Esophagus muscularis mucosa (tissue), 4 donors: Measurements from ENCODE around the gene MYO10. TPM values are rescaled to one million over a fixed set of nuclear protein-coding genes. Genes with fewer than 3 reads are reported as not detected.

ENCODE experiments used
- DNase-seq: peaks from one replicate; pipeline ENCODE4 v3.0.0-alpha.2; 2017; ENCODE audit errors: extremely low spot score
- H3K27ac ChIP-seq, 4 donors: fragments of 200-600 bp; sonication (generic); replicated peaks in 1 of 4; 1 replicate in 3 of 4; 2 replicates in 1 of 4; pipeline ENCODE4 v1.5.1; 2016 to 2019; ENCODE audit warnings: mild to moderate bottlenecking in 1 of 4
- H3K27me3 ChIP-seq, 4 donors: fragments of 200-600 bp; sonication (generic); one replicate each; pipeline versions ENCODE4 v1.5.1 to v1.6.0; 2016 to 2019
- H3K36me3 ChIP-seq, 4 donors: fragments of 200-600 bp; sonication (generic); one replicate each; pipeline ENCODE4 v1.5.1; 2016 to 2019
- H3K4me1 ChIP-seq, 4 donors: fragments of 200-600 bp; sonication (generic); one replicate each; pipeline ENCODE4 v1.5.1; 2016 to 2019
- H3K4me3 ChIP-seq, 4 donors: fragments of 200-600 bp; sonication (generic); 1 replicate in 2 of 4; 2 replicates in 2 of 4; pipeline ENCODE4 v1.5.1; 2016 to 2019; ENCODE audit warnings: mild to moderate bottlenecking in 4 of 4, moderate library complexity in 1 of 4
- H3K9me3 ChIP-seq, 4 donors: fragments of 200-600 bp; sonication (generic); 1 replicate in 3 of 4; 2 replicates in 1 of 4; pipeline ENCODE4 v1.5.1; 2016 to 2019
- CTCF ChIP-seq, 3 experiments: fragments of 200-600 bp in 2 of 3; fragments of 450-650 bp in 1 of 3; sonication (generic) in 2 of 3; IDR thresholded peaks; one replicate each; pipeline ENCODE4 v1.5.1; 2017 to 2019; ENCODE audit warnings: antibody characterized with exemption in 3 of 3, mild to moderate bottlenecking in 2 of 3, moderate library complexity in 1 of 3
- EP300 ChIP-seq: sonication (generic); formaldehyde crosslinking; IDR thresholded peaks from one replicate; pipeline ENCODE4 v1.6.1; 2017; ENCODE audit warnings: antibody characterized with exemption
- POLR2A ChIP-seq: fragments of 450-650 bp; IDR thresholded peaks from one replicate; pipeline ENCODE4 v1.6.1; 2017; ENCODE audit warnings: antibody characterized with exemption, moderate library complexity, mild to moderate bottlenecking, low read depth
- POLR2AphosphoS5 ChIP-seq, 2 donors: sonication (generic); formaldehyde crosslinking; IDR thresholded peaks; one replicate each; pipeline ENCODE4 v1.6.1; 2017; ENCODE audit warnings: antibody characterized with exemption in 2 of 2
- WGBS: methylation state at CpG from one replicate; pipeline ENCODE4 v1.1.5; 2018; 5-methylcytosine and 5-hydroxymethylcytosine counted together
- intact Hi-C: fragments of 100-400 bp; cut with DNase I; formaldehyde crosslinking; loops from one replicate; pipeline ENCODE4 v1.15.1; 2023
- total RNA-seq, 4 donors: library from RNA; depleted of rRNA; stranded (reverse); fragments of >200 nt; gene quantifications; one replicate each; pipeline versions ENCODE4 v1.1.0 to v1.2.1, GENCODE V29; 2016

The MYO10 gene
- total RNA-seq, 4 donors from 2014 or later, result 7.1 to 9.3 (median 7.8) TPM

- DNase-seq, result no peak
- H3K36me3 ChIP-seq, result no peaks in the 10 kb centered on the region
- 91% methylated on average over 7 of the region's 7 CpGs for WGBS
- H3K4me1 ChIP-seq, result peaks cover 0 to 10% (median 8%) of the 10 kb centered on the region in 4 donors
- TF ChIP-seq POLR2AphosphoS5 (IDR thresholded peaks at IDR 0.05) (no peak), EP300 (no peak), CTCF (IDR thresholded peaks at IDR 0.05) (no peak), POLR2A (no peak)
- no peaks in the 10 kb centered on the region for H3K27me3 ChIP-seq
- intact Hi-C loops, result no loop called here
- no peak overlapping the region for H3K4me3 ChIP-seq
- no peaks in the 10 kb centered on the region for H3K9me3 ChIP-seq
- H3K27ac ChIP-seq, result no peak overlapping the region
Observed at GRCh38 chr5:16808021-16808420, 128.1 kb downstream of the MYO10 start.

GRCh38 chr5:16807547-16807864 lies 128.6 kb downstream of the MYO10 start:
- intact Hi-C loops, result no loop called here
- Histone ChIP-seq H3K9me3 (no peaks in the 10 kb centered on the region), H3K4me3 (no peak overlapping the region), H3K27ac (no peak overlapping the region), H3K4me1 (peaks cover 0 to 10% (median 8%) of the 10 kb centered on the region in 4 donors), H3K27me3 (no peaks in the 10 kb centered on the region), H3K36me3 (no peaks in the 10 kb centered on the region)
- no peak for TF ChIP-seq CTCF (IDR thresholded peaks at IDR 0.05)
- no peak for TF ChIP-seq POLR2A
- TF ChIP-seq POLR2AphosphoS5 (IDR thresholded peaks at IDR 0.05), result no peak
- TF ChIP-seq EP300, result no peak
- 40% methylated on average over 5 of the region's 5 CpGs for WGBS
- no peak for DNase-seq

DNA sequence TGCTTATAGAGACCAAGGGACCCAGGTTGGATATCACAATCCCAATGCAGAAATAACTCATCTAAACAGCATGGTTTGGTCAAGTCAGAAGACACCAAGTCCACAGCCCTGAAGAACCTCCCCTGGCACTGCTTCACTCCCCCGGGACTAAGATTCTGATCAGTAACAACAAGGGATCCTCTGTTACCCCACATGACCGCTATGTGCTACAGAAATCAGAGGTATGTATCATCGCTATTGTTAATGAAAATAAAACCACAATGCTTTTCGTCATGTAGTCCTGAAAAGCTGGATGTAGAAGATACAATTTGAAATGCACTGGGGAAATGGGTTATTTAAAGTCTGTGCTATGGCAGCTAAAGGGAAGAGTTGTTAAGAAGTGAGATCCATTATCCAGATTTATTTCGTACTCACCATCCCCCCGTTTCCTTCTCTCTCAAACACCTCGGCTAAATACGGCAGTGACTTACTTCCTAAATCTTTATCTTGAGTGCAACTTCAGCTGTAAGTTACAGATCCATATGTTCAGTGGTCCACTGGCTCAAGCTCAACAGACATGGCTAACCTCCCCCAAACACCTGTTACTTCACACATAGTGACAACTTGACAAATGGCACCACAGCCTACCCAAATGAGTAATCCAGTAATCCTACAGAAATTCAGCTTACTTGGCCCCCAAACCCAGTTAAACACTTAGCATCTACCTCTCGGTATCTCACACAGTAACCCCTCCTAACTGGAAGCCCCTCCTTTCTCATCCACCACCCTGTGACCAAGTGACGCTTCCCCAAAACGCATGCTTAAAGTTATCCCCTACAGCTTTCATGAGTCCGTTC lies 129.2 kb downstream of the MYO10 start:
- Histone ChIP-seq H3K4me1 (peaks cover 0 to 10% (median 8%) of the 10 kb centered on the region in 4 donors), H3K27ac (no peak overlapping the region), H3K27me3 (no peaks in the 10 kb centered on the region), H3K36me3 (no peaks in the 10 kb centered on the region), H3K9me3 (no peaks in the 10 kb centered on the region), H3K4me3 (no peak overlapping the region)
- no peak for DNase-seq
- 61% methylated on average over 12 of the region's 12 CpGs for WGBS
- no peak for TF ChIP-seq CTCF (IDR thresholded peaks at IDR 0.05)
- no peak for TF ChIP-seq POLR2AphosphoS5 (IDR thresholded peaks at IDR 0.05)
- no peak for TF ChIP-seq POLR2A
- TF ChIP-seq EP300, result no peak
- intact Hi-C loops, result no loop called here

- H3K4me1 ChIP-seq, result peaks cover 0 to 10% (median 8%) of the 10 kb centered on the region in 4 donors
- intact Hi-C loops, result no loop called here
- no peak for TF ChIP-seq CTCF (IDR thresholded peaks at IDR 0.05)
- no peak for TF ChIP-seq EP300
- no peak for TF ChIP-seq POLR2AphosphoS5 (IDR thresholded peaks at IDR 0.05)
- no peak for TF ChIP-seq POLR2A
- H3K27me3 ChIP-seq, result no peaks in the 10 kb centered on the region
- H3K27ac ChIP-seq, result no peak overlapping the region
- H3K36me3 ChIP-seq, result no peaks in the 10 kb centered on the region
- WGBS, result 87% methylated on average over 7 of the region's 7 CpGs
- no peaks in the 10 kb centered on the region for H3K9me3 ChIP-seq
- H3K4me3 ChIP-seq, result no peak overlapping the region
- DNase-seq, result no peak
Observed at GRCh38 chr5:16805486-16805885, 130.6 kb downstream of the MYO10 start.
